IPS-20b (cell line): ENCODE measurements around the gene TRPC3.

Experiments
- H3K27ac ChIP-seq: one replicate; pipeline ENCODE4 v1.5.1; 2013; ENCODE audit warnings: low read length
- H3K27me3 ChIP-seq: 2 replicates; pipeline ENCODE4 v1.6.1; 2013; ENCODE audit warnings: mild to moderate bottlenecking, low read length, inconsistent platforms; ENCODE audit not compliant: insufficient read depth
- H3K36me3 ChIP-seq: 2 replicates; pipeline ENCODE4 v1.6.1; 2013; ENCODE audit warnings: low read depth, mild to moderate bottlenecking, inconsistent platforms, low read length, moderate library complexity; ENCODE audit not compliant: insufficient read depth
- H3K4me1 ChIP-seq: 2 replicates; pipeline ENCODE4 v1.6.1; 2013; ENCODE audit warnings: mild to moderate bottlenecking, control low read depth, inconsistent platforms, low read length, moderate library complexity; ENCODE audit not compliant: insufficient read depth
- H3K4me3 ChIP-seq: 2 replicates; pipeline ENCODE4 v1.5.1; 2013; ENCODE audit warnings: mild to moderate bottlenecking, low read length, inconsistent platforms
- H3K9ac ChIP-seq: 2 replicates; pipeline ENCODE4 v1.6.1; 2013; ENCODE audit warnings: low read depth, mild to moderate bottlenecking, inconsistent platforms, low read length, moderate library complexity
- H3K9me3 ChIP-seq: 2 replicates; pipeline ENCODE4 v1.6.1; 2013; ENCODE audit warnings: mild to moderate bottlenecking, low read depth, low read length, inconsistent platforms; ENCODE audit not compliant: insufficient read depth

Gene TRPC3

GRCh38 chr4:121863799-121864198 lies 88.1 kb downstream of the TRPC3 start:
- H3K27ac ChIP-seq = no peak overlapping the region
- H3K4me1 ChIP-seq = no peaks in the 10 kb centered on the region
- H3K9ac ChIP-seq = no peak overlapping the region
- H3K9me3 ChIP-seq = no peaks in the 10 kb centered on the region; the same call in 1 of the 2 replicates
- peaks cover 54% of the 10 kb centered on the region for H3K36me3 ChIP-seq
- H3K27me3 ChIP-seq = no peaks in the 10 kb centered on the region
- H3K4me3 ChIP-seq = no peak overlapping the region

GRCh38 chr4:121861426-121861825 lies 90.4 kb downstream of the TRPC3 start:
- Histone ChIP-seq H3K9ac (no peak overlapping the region), H3K4me1 (no peaks in the 10 kb centered on the region), H3K27me3 (no peaks in the 10 kb centered on the region), H3K4me3 (no peak overlapping the region), H3K36me3 (peaks cover 44% of the 10 kb centered on the region), H3K9me3 (no peaks in the 10 kb centered on the region), H3K27ac (no peak overlapping the region)

- Histone ChIP-seq H3K4me1 (no peaks in the 10 kb centered on the region), H3K27ac (no peak overlapping the region)
These were observed 91.7 kb downstream of the TRPC3 start for GRCh38 chr4:121860121-121860520.

GRCh38 chr4:121851354-121851753 lies 100.5 kb downstream of the TRPC3 start:
- Histone ChIP-seq H3K4me3 (no peak overlapping the region), H3K27ac (no peak overlapping the region), H3K4me1 (no peaks in the 10 kb centered on the region), H3K9ac (no peak overlapping the region), H3K36me3 (no peaks in the 10 kb centered on the region; the same call in 1 of the 2 replicates), H3K27me3 (no peaks in the 10 kb centered on the region), H3K9me3 (no peaks in the 10 kb centered on the region)

More at GRCh38 chr4:121860121-121860520, 91.7 kb downstream of the TRPC3 start:
- Histone ChIP-seq H3K9me3 (no peaks in the 10 kb centered on the region), H3K36me3 (peaks cover 33% of the 10 kb centered on the region), H3K4me3 (no peak overlapping the region), H3K9ac (no peak overlapping the region), H3K27me3 (no peaks in the 10 kb centered on the region)

GRCh38 chr4:121846662-121847061 lies 105.2 kb downstream of the TRPC3 start:
- no peaks in the 10 kb centered on the region for H3K27me3 ChIP-seq
- no peaks in the 10 kb centered on the region for H3K9me3 ChIP-seq
- no peak overlapping the region for H3K9ac ChIP-seq
- H3K36me3 ChIP-seq = peaks cover 22% of the 10 kb centered on the region; the same call in 1 of the 2 replicates
- no peak overlapping the region for H3K4me3 ChIP-seq
- no peaks in the 10 kb centered on the region for H3K4me1 ChIP-seq
- no peak overlapping the region for H3K27ac ChIP-seq

GRCh38 chr4:121842862-121843261 lies 109.0 kb downstream of the TRPC3 start:
- H3K36me3 ChIP-seq = peaks cover 34% of the 10 kb centered on the region; the same call in 1 of the 2 replicates
- H3K9ac ChIP-seq = no peak overlapping the region
- no peak overlapping the region for H3K4me3 ChIP-seq
- no peaks in the 10 kb centered on the region for H3K4me1 ChIP-seq
- no peaks in the 10 kb centered on the region for H3K27me3 ChIP-seq
- H3K27ac ChIP-seq = no peak overlapping the region
- H3K9me3 ChIP-seq = no peaks in the 10 kb centered on the region

GRCh38 chr4:121838136-121838535 lies 113.7 kb downstream of the TRPC3 start:
- no peak overlapping the region for H3K4me3 ChIP-seq
- peaks cover 23% of the 10 kb centered on the region for H3K36me3 ChIP-seq
- no peak overlapping the region for H3K9ac ChIP-seq
- H3K27ac ChIP-seq = no peak overlapping the region
- H3K27me3 ChIP-seq = no peaks in the 10 kb centered on the region
- H3K4me1 ChIP-seq = no peaks in the 10 kb centered on the region
- H3K9me3 ChIP-seq = no peaks in the 10 kb centered on the region

- H3K36me3 ChIP-seq = 0 out of 2 replicates have a peak, but pooled peaks cover 7% of the 10 kb centered on the region
- no peaks in the 10 kb centered on the region for H3K9me3 ChIP-seq
- H3K9ac ChIP-seq = no peak overlapping the region
- H3K27ac ChIP-seq = no peak overlapping the region
- no peak overlapping the region for H3K4me3 ChIP-seq
- H3K4me1 ChIP-seq = no peaks in the 10 kb centered on the region
- H3K27me3 ChIP-seq = no peaks in the 10 kb centered on the region
These were observed 122.3 kb downstream of the TRPC3 start for GRCh38 chr4:121829511-121829910.
